ENCODE results near the gene RAP1GDS1. TPM values are rescaled to one million over a fixed set of nuclear protein-coding genes. Genes with fewer than 3 reads are reported as not detected.
"Not testable (repeated sequence)": the region's sequence is repeated elsewhere in the genome, so short reads cannot be mapped to it uniquely, and the experiment has no call there.

The RAP1GDS1 gene
- total RNA-seq, 1 donor from 2014 or later: 49.4 TPM

DNA sequence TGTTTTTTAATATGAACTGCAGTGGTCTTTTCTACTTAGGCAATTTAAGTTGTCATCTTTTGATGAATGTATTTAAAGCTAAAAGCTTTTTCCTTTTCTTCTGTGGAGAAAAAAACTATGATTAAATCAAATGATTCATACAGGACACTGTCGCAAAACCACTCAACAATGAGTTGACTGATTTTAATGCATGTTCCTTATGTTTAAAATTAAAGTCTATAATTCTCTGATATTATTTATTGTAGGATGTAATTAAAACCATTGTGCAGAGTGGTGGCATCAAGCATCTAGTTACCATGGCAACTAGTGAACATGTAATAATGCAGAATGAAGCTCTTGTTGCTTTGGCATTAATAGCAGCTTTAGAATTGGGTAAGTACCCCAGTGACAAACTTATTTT, 172.5 kb downstream of the RAP1GDS1 start:
- DNase-seq (ENCODE audit: low spot score): no peak

GRCh38 chr4:98434816-98435215, 173.6 kb downstream of the RAP1GDS1 start:
- no peak for DNase-seq (ENCODE audit: low spot score)

DNA sequence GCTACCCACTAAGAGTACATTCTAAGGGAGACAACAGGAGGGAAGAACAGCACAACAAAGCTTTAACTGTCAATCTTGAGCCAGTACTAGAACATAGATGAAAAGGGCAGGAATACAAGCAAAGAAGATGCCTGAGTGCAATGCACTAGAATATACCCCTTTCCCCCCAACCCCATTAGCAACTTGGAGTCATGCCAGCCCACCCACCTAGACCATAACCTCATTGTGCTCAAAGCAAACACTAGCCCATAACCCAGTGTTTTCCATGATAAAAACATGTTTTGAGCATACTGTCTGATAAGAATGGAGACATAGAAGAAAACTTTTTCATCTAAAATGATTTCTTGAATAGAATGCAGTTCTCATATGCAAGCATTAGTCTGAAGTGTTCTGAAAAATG, 183.2 kb downstream of the RAP1GDS1 start:
- DNase-seq (ENCODE audit: low spot score): no peak

- no peak for DNase-seq (ENCODE audit: low spot score)
Observed at GRCh38 chr4:98446499-98447375, 185.6 kb downstream of the RAP1GDS1 start.

DNA sequence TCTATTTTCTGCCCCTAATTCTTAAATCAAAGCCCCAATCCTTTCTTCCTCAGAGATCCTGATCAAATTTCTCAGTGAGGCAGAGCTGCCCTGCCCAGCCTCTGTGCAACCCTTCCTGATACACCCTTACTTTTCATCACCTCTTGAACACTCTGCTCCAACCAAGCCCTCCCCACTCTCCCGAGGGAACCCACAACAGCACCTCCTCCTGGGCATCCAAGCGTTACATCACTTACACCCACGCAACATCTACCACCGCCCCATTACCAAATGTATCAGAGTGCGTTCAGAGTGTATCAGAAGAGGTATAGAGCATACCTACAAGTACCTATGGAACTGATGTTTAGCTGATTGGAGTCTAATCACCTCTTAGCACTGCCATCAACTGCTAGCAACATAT, 186.5 kb downstream of the RAP1GDS1 start:
- no peak for DNase-seq (ENCODE audit: low spot score)

DNA sequence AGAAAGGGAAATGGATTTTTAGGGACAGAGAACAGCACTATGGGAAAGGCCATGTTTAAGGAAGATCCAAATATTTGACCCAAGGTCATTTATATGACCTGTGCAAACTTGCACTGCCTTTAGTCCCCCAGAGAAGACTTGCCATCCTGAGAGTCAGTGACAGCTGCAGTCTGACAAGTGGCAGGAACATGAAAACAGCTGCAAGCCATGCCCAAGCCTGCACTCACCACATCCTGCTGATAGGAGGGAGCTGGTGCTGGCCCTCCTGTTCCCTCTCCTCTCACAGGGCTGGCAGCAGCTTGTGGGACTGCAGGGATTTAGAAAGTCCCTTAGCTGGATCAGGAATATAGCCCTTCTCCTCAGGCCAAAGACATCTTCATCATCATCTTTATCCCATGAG, 187.7 kb downstream of the RAP1GDS1 start:
- DNase-seq (ENCODE audit: low spot score): no peak

GRCh38 chr4:98452091-98452490, 190.9 kb downstream of the RAP1GDS1 start:
- no peak for DNase-seq (ENCODE audit: low spot score)

DNA sequence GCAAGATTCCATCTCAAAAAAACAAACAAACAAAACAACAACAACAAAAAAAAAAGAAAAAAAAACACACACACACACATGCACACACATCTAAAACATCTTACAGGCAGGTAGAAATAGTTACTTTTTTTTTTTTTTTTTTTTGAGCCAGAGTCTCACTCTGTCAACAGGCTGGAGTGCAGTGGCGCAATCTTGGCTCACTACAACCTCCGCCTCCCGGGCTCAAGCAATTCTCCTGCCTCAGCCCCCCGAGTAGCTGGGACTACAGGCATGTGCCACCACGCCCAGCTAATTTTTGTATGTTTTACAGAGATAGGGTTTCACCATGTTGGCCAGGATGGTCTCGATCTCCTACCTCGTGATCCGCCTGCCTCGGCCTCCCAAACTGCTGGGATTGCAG, 196.2 kb downstream of the RAP1GDS1 start:
- DNase-seq (ENCODE audit: low spot score): not testable (repeated sequence)

DNA sequence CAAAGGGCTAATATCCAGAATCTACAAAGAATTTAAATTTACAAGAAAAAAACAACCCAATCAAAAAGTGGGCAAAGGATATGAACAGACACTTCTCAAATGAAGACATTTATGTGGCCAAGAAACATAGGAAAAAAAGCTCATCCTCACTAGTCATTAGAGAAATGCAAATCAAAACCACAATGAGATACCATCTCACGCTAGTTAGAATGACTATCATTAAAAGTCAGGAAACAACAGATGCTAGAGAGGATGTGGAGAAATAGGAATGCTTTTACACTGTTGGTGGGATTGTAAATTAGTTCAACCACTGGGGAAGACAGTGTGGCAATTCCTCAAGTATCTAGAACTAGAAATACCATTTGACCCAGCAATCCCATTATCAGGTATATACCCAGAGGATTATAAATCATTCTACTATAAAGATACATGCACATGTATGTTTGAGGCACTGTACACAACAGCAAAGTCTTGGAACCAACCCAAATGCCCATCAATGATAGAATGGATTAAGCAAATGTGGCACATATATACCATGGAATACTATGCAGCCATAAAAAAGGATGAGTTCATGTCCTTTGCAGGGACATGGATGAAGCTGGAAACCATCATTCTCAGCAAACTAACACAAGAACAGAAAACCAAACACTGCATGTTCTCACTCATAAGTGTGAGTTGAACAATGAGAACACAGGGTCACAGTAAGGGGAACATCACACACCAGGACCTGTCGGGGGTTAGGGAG, 200.1 kb downstream of the RAP1GDS1 start:
- DNase-seq (ENCODE audit: low spot score): not testable (repeated sequence)

- DNase-seq (ENCODE audit: low spot score): no peak
Observed at GRCh38 chr4:98462487-98462886, 201.3 kb downstream of the RAP1GDS1 start.

DNA sequence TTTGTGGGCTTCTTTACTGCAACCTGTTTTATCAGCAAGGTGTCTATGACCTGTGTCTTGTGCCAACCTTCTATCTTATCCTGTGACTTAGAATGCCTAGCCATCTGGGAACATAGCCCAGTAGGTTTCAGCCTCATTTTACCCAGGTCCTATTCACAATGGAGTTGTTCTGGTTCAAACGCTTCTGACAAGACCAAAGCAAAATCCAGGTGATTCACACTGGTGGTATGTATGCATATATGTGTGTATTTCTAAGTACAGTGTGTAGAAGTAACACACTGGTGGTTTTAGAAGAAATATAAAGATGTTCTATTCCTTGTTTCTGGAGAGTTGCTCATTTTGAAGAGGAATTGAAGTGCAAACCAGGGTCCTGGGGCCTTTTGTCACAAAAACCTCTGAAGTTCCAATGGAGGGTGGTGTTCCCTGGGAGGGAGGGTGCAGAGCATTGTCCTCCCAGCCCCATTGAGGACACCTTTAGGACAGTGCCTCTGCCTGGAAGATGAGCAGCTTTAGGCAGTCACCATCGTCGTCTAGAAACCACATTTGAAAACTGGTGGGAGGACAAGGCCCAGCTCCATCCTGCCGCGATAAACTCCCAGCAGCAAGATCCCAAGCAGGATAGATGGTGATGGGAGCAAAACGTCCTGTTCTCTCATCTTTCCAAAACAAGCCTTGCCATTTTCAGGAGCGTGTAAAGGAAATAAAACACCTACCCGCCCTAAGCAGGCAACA, 205.8 kb downstream of the RAP1GDS1 start:
- DNase-seq (ENCODE audit: low spot score): no peak

DNA sequence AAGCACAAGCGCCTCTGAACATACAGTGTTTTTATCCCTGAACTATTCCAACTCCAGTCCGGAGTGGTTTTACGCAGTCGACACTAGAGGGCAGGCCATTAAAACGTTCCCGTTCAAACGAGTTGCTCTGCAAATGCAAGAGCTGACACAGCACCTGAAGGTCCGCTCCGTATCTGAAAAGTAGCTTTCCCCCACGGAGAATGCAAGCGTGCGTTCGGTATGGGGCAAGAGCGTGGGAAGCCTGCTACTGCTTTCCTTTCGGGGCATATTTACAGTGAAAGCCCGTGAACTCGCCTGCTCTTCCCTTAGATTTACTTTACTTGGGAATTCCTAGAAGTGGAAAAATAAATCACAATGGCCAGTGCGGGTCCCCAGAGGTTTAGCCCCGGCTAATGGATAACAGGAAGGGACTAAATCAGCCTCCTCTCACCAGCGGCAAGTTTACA, 206.5 kb downstream of the RAP1GDS1 start:
- peak; percentile 93 for DNase-seq (ENCODE audit: low spot score)

DNA sequence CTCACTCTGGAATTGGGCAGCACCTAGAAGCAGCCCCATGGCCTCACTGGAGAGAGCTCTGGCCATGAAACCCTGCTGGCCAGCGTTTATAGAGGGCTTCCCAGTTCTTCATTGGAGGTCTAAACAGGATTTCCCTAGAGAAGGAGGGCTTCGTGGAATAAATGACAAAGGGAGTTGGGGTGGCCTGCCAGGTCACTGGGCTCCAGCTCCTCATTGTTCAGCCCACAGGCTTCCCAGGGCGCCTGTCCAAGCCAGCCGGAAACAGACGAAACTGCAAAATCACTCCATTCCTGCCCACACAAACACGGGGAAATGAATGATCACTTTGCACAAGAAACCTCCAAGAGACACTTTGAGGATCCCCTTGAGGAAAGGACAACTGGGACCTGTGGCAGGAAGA, 207.5 kb downstream of the RAP1GDS1 start:
- DNase-seq (ENCODE audit: low spot score): peak; percentile 33

DNA sequence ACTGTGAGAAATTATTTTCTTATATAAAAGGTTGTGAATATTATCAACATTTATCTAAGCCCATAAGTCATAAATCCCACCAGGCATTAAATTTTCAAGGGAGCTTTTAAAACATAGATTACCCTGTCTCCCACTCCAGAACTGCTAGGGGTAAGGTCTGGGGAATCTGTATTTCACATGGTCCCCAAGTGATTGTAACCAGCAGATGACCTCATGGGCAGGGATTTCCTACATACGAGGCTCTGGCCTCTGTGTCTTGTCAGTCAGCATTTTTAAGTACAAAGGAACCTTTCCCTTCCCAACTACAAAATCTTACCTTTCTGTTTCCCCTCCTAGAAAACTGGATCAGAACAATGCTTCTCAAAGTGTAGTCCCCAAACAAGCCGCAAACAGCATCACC, 208.6 kb downstream of the RAP1GDS1 start:
- peak; percentile 87 for DNase-seq (ENCODE audit: low spot score)

GRCh38 chr4:98470366-98470765, 209.2 kb downstream of the RAP1GDS1 start:
- no peak for DNase-seq (ENCODE audit: low spot score)

DNA sequence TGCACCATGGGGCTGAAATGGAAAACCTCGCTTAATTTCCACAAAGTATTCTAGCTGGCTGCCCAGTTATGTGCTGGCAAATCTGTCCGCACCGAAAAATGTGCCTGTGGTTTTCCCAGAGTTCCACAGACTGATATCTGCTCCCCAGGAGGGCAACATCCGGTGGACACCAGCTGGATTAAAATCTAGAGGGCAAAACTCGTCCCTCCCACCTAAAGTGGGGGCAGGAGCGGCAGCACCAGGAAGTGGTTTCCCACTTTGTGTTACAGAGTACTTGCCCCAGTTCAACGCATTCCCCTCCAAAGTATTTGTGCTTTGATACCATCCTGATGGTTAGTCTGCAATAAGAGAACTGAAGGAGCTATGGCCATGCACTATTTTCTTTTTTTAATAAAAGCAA, 209.6 kb downstream of the RAP1GDS1 start:
- DNase-seq (ENCODE audit: low spot score): no peak

DNA sequence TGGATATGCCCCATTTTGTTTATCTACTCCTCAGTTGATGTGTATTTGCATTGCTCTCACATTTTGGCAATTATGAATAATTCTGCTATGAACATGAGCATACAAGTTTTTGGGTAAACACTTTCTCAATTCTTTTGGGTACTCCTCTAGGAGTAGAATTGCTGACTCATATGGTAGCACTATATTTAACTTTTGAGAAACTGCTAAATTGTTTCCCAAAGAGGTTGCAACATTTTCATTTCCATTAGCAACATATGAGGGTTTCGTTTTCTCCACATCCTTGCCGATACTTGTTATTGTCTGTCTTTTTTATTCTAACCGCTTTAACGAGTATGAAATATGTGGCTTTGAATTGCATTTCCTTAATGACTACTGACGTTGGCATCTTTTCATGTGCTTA, 211.9 kb downstream of the RAP1GDS1 start:
- DNase-seq (ENCODE audit: low spot score): no peak

GRCh38 chr4:98474408-98474844, 213.2 kb downstream of the RAP1GDS1 start:
- DNase-seq (ENCODE audit: low spot score): no peak

DNA sequence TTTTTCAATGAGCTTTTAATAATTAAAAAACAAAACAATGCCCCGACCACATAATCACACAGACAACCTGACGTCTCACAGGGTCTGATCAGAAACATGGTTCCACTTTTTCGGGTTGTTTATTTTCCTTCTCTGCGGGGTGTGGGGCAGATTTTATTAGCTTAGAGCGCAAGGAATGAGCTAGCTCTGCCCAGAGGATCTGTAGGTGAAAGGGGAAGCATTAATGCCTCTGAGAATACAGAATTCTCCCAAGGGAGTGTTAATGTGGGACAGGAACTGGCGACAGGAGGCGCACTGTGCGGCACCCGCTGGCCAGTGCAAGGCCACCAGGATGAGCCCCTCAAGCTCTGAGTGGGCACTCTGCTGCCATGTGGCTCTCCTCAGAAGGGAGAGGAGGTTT, 215.7 kb downstream of the RAP1GDS1 start:
- no peak for DNase-seq (ENCODE audit: low spot score)

DNA sequence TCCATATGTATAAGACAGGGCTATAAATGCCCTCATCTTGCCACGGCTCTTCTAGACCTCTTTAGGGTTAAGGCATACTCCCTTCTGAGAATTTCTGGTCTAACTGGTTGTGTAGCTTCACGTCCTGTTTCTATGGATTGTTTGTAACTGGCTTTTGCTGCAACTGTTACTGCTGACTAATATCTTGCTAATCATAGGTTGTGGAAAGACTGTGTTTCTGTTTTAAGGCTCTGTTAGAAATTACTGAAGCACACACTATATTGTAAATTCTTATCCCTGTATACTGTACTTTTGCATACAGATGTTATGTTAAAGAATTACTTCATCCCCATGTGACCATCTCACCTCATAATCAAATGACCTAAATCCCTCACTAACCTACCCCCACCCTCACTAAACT, 218.4 kb downstream of the RAP1GDS1 start:
- not testable (repeated sequence) for DNase-seq (ENCODE audit: low spot score)

GRCh38 chr4:98480535-98480934, 219.4 kb downstream of the RAP1GDS1 start:
- DNase-seq (ENCODE audit: low spot score): no peak

DNA sequence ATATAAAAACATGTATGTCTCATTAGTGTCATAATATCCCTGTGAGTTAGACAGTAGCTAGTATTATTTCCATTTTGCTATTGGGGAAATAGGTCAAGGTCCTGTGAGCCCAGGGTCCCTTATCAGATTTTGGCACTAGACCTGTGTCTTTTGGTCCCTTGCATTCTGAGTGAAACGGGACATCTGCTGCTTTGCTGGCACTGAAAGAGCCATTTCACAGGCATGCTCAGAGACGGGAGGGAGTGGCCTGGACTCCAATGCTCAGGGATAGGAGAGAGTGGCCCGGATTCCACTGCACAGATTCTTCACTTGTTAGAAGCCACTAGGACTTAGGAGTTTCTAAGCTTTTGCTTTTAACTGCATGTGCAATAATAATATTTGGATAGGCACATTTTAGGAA, 220.0 kb downstream of the RAP1GDS1 start:
- no peak for DNase-seq (ENCODE audit: low spot score)

All from umbilical cord (tissue), 2 donors.